ENCODE results near the gene TP53TG5.

Gene TP53TG5

DNA sequence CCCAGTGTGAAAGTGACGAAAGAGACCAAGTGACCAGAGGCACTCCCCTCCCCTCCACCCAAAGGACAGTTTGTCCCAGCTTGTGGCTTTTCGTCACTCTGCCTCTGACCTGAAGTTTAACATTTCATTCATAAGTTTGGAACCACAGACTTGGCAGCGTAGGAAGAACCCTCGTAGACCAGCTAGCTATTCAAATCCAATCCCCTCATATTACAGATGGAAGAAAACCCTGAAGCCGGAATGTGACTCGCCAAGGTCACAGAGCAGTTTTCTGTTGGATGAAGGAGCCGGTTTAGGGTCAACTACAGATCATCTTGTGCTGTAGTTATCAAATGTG, 19.1 kb downstream of the TP53TG5 start:
- TF ChIP-seq, protein P1, sequence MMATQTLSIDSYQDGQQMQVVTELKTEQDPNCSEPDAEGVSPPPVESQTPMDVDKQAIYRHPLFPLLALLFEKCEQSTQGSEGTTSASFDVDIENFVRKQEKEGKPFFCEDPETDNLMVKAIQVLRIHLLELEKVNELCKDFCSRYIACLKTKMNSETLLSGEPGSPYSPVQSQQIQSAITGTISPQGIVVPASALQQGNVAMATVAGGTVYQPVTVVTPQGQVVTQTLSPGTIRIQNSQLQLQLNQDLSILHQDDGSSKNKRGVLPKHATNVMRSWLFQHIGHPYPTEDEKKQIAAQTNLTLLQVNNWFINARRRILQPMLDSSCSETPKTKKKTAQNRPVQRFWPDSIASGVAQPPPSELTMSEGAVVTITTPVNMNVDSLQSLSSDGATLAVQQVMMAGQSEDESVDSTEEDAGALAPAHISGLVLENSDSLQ (IDR thresholded peaks at IDR 0.05): no peak
- TF ChIP-seq LEF1 (IDR thresholded peaks at IDR 0.05; ENCODE audit: borderline replicate concordance) (no peak), NFRKB (IDR thresholded peaks at IDR 0.05) (no peak), FOXK2 (IDR thresholded peaks at IDR 0.05) (no peak), L3MBTL2 (conservative IDR thresholded peaks at IDR 0.05) (no peak), FOXM1 (IDR thresholded peaks at IDR 0.05; ENCODE audit: borderline replicate concordance) (no peak)
- POLR2A ChIA-PET: interaction anchor here (1.3 kb wide), 1 partner anchor 15 kb away, joined by 3 read pairs; no protein-coding TSS in a partner anchor
- DNase-seq (ENCODE audit: extremely low spot score): no peak
- CTCF ChIA-PET: no interaction called here

DNA sequence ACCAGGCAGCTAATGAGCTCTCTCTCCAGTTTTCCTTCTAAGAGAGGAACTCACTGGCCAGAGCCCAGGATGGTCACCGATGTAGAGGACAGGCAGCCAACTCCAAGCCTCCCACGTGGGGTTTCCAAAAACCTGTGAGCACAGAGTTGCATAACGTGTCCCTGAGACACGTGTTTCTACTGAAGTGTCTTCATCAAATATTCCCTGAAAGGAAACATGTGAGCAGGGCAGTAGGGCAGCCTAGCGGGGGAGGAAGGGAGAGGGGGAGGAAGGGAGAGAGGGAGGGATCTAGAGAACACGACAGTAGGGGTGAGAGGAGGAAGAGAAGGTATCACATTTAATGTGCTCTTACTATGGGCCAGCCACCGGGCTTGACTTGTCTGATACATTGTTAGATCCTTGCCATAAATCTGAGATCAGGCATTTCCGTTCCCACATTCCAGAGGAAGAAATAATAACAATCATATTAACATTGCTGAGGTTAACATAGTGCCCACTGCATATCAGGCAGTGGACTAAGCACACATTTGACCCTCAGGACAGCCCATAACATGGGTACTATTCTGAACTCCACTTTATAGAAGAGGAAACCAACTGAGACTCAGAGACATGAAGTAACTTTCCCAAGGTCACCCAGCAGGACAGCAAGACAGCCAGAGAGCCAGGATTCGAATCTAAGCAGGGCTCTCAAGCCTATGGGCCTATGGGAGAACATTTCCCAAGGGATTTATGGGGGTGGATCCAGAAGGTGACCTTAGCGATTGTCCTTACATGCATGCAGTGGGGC, 19.6 kb downstream of the TP53TG5 start:
- no peak for TF ChIP-seq FOXA1 (IDR thresholded peaks at IDR 0.05)
- no peak for TF ChIP-seq ARNT (IDR thresholded peaks at IDR 0.05)
- TF ChIP-seq, protein P1 (IDR thresholded peaks at IDR 0.05): no peak
- TF ChIP-seq ELF4 (IDR thresholded peaks at IDR 0.05): no peak
- TF ChIP-seq FOXM1 (IDR thresholded peaks at IDR 0.05; ENCODE audit: borderline replicate concordance): no peak
- no peak for TF ChIP-seq TARDBP (IDR thresholded peaks at IDR 0.05)
- no peak for TF ChIP-seq LEF1 (IDR thresholded peaks at IDR 0.05; ENCODE audit: borderline replicate concordance)
- TF ChIP-seq BHLHE40 (IDR thresholded peaks at IDR 0.05; ENCODE audit: borderline replicate concordance): no peak
- POLR2A ChIA-PET: no interaction called here
- no peak for DNase-seq (ENCODE audit: extremely low spot score)
- CTCF ChIA-PET: no interaction called here

DNA sequence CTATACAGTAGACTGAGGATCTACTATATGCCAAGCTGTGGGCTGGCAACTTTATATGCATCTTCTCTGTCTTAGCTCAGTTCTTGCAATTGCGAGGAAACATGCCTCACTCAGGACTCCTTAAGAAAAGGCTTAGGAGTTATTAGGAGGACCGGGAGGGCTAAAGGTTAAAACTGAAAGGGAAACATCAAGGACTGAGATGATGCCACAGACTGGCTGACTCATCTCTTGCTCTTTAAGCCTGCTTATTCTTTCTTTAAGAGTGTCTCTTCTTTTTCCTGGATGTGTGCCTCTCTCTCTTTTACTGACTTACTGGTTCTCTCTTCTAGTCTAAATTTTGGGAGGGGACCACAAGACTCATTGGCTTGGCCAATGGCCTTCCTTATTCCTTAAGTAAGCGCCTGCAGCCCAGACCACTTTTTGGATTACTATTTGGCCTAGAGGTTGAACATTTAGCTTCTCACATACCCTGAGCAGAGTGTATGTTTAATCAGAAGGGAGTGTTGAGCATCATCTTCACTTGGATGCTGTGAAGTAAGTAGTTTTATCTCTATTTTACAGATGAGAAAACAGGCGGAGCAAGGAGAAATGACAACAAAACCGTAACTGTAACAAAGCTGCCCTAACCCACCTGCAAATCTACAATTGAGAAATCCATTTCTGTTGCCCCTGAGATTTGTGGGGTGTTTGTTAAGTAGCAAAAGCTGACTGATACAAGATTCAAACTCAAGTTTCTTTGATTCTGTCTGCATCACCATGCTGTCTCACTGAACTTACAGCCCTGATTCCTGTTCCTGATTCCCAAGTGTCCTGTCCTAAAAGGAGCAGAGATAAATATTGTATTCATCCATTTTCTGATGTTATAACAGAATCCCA, 22.7 kb downstream of the TP53TG5 start:
- ChIA-PET CTCF (no interaction called here), POLR2A (interaction anchor here (0.6 to 1.5 kb wide), 2 partner anchors 11 to 60 kb away, joined by 3 to 7 read pairs; partner anchors contain the start of gene PIGT)
- DNase-seq (ENCODE audit: extremely low spot score): no peak
- TF ChIP-seq L3MBTL2 (conservative IDR thresholded peaks at IDR 0.05) (no peak), ZNF384 (IDR thresholded peaks at IDR 0.05) (no peak), SP1 (IDR thresholded peaks at IDR 0.05) (no peak), FOXM1 (IDR thresholded peaks at IDR 0.05; ENCODE audit: borderline replicate concordance) (no peak), NFRKB (IDR thresholded peaks at IDR 0.05) (no peak), BHLHE40 (IDR thresholded peaks at IDR 0.05; ENCODE audit: borderline replicate concordance) (no peak), TARDBP (IDR thresholded peaks at IDR 0.05) (no peak), HDGF (IDR thresholded peaks at IDR 0.05; ENCODE audit: borderline replicate concordance) (no peak), CTBP1 (IDR thresholded peaks at IDR 0.05; ENCODE audit: borderline replicate concordance) (no peak), ELF4 (IDR thresholded peaks at IDR 0.05) (no peak), LEF1 (IDR thresholded peaks at IDR 0.05; ENCODE audit: borderline replicate concordance) (no peak), FOXK2 (IDR thresholded peaks at IDR 0.05) (no peak), FOXA1 (IDR thresholded peaks at IDR 0.05) (no peak), ARNT (IDR thresholded peaks at IDR 0.05) (no peak), SUZ12 (IDR thresholded peaks at IDR 0.05) (no peak)
- TF ChIP-seq, protein P1 (IDR thresholded peaks at IDR 0.05): no peak

DNA sequence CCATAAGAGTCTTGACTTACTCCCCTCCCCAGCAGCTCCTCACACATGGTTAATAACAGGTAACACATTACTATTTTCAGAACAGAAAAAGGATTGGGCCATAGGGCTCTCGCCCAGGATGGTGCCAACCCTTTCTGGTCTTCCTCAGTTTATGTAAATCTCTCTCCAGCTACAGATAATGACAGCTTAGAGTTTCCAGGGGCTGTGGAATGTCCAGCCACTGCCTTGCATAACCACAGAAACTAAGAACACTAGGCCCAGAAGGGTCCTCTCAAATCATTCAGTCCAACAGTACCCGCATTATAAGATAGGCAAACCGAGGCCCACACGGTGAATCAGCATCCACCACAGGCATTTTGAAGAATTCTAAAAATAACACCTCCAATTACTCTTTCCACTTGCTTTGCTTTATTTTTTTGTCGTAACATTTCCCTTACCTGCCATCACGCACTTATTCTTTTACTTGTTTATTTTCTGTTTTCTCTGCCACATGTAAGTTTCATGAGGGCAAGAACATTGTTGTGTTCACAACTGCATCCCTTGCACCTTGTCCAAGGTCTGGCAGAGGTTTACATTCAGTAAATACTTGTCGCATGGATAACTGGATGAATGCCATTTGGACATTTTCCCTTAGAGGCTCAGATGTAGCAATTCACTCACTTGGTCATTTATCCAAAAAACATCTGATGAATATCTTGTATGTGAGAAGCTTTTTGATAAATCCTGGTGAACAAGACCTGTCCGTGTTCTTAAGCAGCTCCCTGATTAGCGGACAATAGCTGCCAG, 23.5 kb downstream of the TP53TG5 start:
- POLR2A ChIA-PET: interaction anchor here (0.6 to 1.5 kb wide), 2 partner anchors 10 to 61 kb away, joined by 3 to 7 read pairs; partner anchors contain the start of gene PIGT
- TF ChIP-seq ELF4 (IDR thresholded peaks at IDR 0.05): no peak
- TF ChIP-seq BHLHE40 (IDR thresholded peaks at IDR 0.05; ENCODE audit: borderline replicate concordance): no peak
- no peak for TF ChIP-seq TARDBP (IDR thresholded peaks at IDR 0.05)
- no peak for TF ChIP-seq NFRKB (IDR thresholded peaks at IDR 0.05)
- TF ChIP-seq FOXK2 (IDR thresholded peaks at IDR 0.05): no peak
- no peak for TF ChIP-seq ZNF384 (IDR thresholded peaks at IDR 0.05)
- no peak for TF ChIP-seq FOXM1 (IDR thresholded peaks at IDR 0.05; ENCODE audit: borderline replicate concordance)
- no peak for TF ChIP-seq HDGF (IDR thresholded peaks at IDR 0.05; ENCODE audit: borderline replicate concordance)
- TF ChIP-seq L3MBTL2 (conservative IDR thresholded peaks at IDR 0.05): no peak
- TF ChIP-seq SP1 (IDR thresholded peaks at IDR 0.05): no peak
- no peak for TF ChIP-seq FOXA1 (IDR thresholded peaks at IDR 0.05)
- no peak for TF ChIP-seq SUZ12 (IDR thresholded peaks at IDR 0.05)
- no peak for TF ChIP-seq ARNT (IDR thresholded peaks at IDR 0.05)
- TF ChIP-seq, protein P1 (IDR thresholded peaks at IDR 0.05): no peak
- TF ChIP-seq CTBP1 (IDR thresholded peaks at IDR 0.05; ENCODE audit: borderline replicate concordance): no peak
- TF ChIP-seq LEF1 (IDR thresholded peaks at IDR 0.05; ENCODE audit: borderline replicate concordance): no peak
- CTCF ChIA-PET: no interaction called here
- DNase-seq (ENCODE audit: extremely low spot score): no peak

Measured in HEK293T (cell line).